DND-41 (cell line): ENCODE results near the gene SEC23IP.
"Not testable (repeated sequence)": the region's sequence is repeated elsewhere in the genome, so short reads cannot be mapped to it uniquely, and the experiment has no call there.

Source experiments
- CTCF ChIP-seq: IDR thresholded peaks from 2 replicates; pipeline ENCODE4 v1.5.1; 2012; ENCODE audit warnings: borderline replicate concordance, low read length, moderate library complexity, mild to moderate bottlenecking; ENCODE audit not compliant: poor library complexity, severe bottlenecking; ENCODE audit errors: extremely low read depth
- EZH2 ChIP-seq: IDR thresholded peaks from 3 replicates; pipeline ENCODE4 v1.6.1; 2012; ENCODE audit warnings: borderline replicate concordance, low read depth, mild to moderate bottlenecking, moderate library complexity, low read length, inconsistent platforms; ENCODE audit not compliant: severe bottlenecking

- not testable (repeated sequence) for TF ChIP-seq CTCF, EZH2
Observed at GRCh38 chr10:119888715-119889114, 3.8 kb upstream of the SEC23IP start.
